ENCODE measurements around the gene SLC37A1. TPM values are rescaled to one million over a fixed set of nuclear protein-coding genes. Genes with fewer than 3 reads are reported as not detected.

SLC37A1 gene
- total RNA-seq, 1 experiment from 2014 or later = 37.7 TPM

- H2BK5ac ChIP-seq (ENCODE audit: insufficient read length, low read length) = no peak overlapping the region
- no peak overlapping the region for H2BK20ac ChIP-seq (ENCODE audit: low read depth, low read length, poor library complexity, severe bottlenecking)
- H3K4me2 ChIP-seq (ENCODE audit: insufficient read depth, insufficient read length, low read length) = no peak overlapping the region
- H3T11ph ChIP-seq (ENCODE audit: low read length) = no peak overlapping the region
- H2BK120ac ChIP-seq (ENCODE audit: low read depth, low read length, poor library complexity, severe bottlenecking) = no peak overlapping the region
- no peak overlapping the region for H3K9ac ChIP-seq (ENCODE audit: extremely low read depth, insufficient read length, low read length)
- no peak overlapping the region for H4K8ac ChIP-seq (replicated peaks; ENCODE audit: insufficient read length, low read depth, low read length)
- DNase-seq = no peak
- no peak overlapping the region for H3K14ac ChIP-seq (ENCODE audit: insufficient read depth, low read length)
- H4K5ac ChIP-seq (ENCODE audit: insufficient read length, low read depth, low read length) = no peak overlapping the region
- no peak overlapping the region for H2BK15ac ChIP-seq (ENCODE audit: low read depth, low read length)
- no CpG with 5 or more reads among the region's 13 CpGs for WGBS (ENCODE audit: extremely low coverage, insufficient read length, low lambda C conversion rate)
- H3K4me3 Mint-ChIP-seq = no peak overlapping the region
- peak overlapping the region; percentile 44 to 82 (median 53); a peak in 3 of 7 replicates for H3K27ac Mint-ChIP-seq
- H3K56ac ChIP-seq (ENCODE audit: insufficient read length, low read depth, low read length) = no peak overlapping the region
- no peak overlapping the region for H3K23ac ChIP-seq (ENCODE audit: insufficient read length, low read depth, low read length)
- no peaks in the 10 kb centered on the region for H3K27me3 Mint-ChIP-seq (ENCODE audit: low read depth)
- H3K9me3 ChIP-seq (ENCODE audit: control insufficient read depth, low read depth, low read length) = no peaks in the 10 kb centered on the region
- H2AFZ ChIP-seq (ENCODE audit: low read length) = no peak overlapping the region
- H4K20me1 ChIP-seq (ENCODE audit: control insufficient read depth, insufficient read depth, insufficient read length) = no peaks in the 10 kb centered on the region
- H3K23me2 ChIP-seq (ENCODE audit: insufficient read length, low read depth, low read length, poor library complexity, severe bottlenecking) = no peaks in the 10 kb centered on the region
- H3K36me3 Mint-ChIP-seq (ENCODE audit: insufficient read depth in 1 of 3, low read depth in 3 of 3) = peaks cover 6 to 46% (median 20%) of the 10 kb centered on the region in 3 experiments; a peak in 6 of 7 replicates
- H2AK5ac ChIP-seq (ENCODE audit: insufficient read length, low read length) = no peak overlapping the region
- no peak overlapping the region for H3K27ac ChIP-seq (ENCODE audit: insufficient read length, low read depth, low read length)
- no peak overlapping the region for H4K91ac ChIP-seq (ENCODE audit: insufficient read length, low read depth, low read length)
- TF ChIP-seq CTCF (conservative IDR thresholded peaks at IDR 0.05) = no peak
- H3K4me1 ChIP-seq (ENCODE audit: insufficient read depth, low read length) = peaks cover 4% of the 10 kb centered on the region; the same call in 1 of the 2 replicates
- no peaks in the 10 kb centered on the region for H3K9me3 Mint-ChIP-seq
- H3K4me1 Mint-ChIP-seq = peaks cover 63 to 64% of the 10 kb centered on the region in 2 experiments
- no peaks in the 10 kb centered on the region for H3K79me2 ChIP-seq (ENCODE audit: insufficient read depth, low read length)
- no peaks in the 10 kb centered on the region for H3K79me1 ChIP-seq (ENCODE audit: insufficient read depth, low read depth, low read length, poor library complexity, severe bottlenecking)
- no peak overlapping the region for H3K18ac ChIP-seq (ENCODE audit: insufficient read length, low read depth, low read length)
- H3K27me3 ChIP-seq (ENCODE audit: insufficient read depth, low read length) = no peaks in the 10 kb centered on the region
- H3K4ac ChIP-seq (ENCODE audit: low read depth, low read length) = no peak overlapping the region
- H2BK12ac ChIP-seq (ENCODE audit: insufficient read length, low read depth, low read length) = no peak overlapping the region
Measured at GRCh38 chr21:42527489-42528158, 14.0 kb downstream of the SLC37A1 start.
